Brain microvascular endothelial cell (primary cell): ENCODE data around the gene ABCC2.

Experiments used
- DNase-seq: peaks from one replicate; pipeline ENCODE4 v3.0.0-alpha.2; 2020
- H3K27ac ChIP-seq: fragments of 250-450 bp; sonication (Bioruptor Pico); 2 replicates; pipeline ENCODE4 v1.5.1; 2020; ENCODE audit warnings: mild to moderate bottlenecking, moderate library complexity
- H3K27me3 ChIP-seq: fragments of 250-450 bp; sonication (Bioruptor Pico); replicated peaks from 2 replicates; pipeline ENCODE4 v1.5.1; 2020; ENCODE audit warnings: mild to moderate bottlenecking
- H3K36me3 ChIP-seq: fragments of 250-450 bp; sonication (Bioruptor Pico); replicated peaks from 2 replicates; pipeline ENCODE4 v1.5.1; 2020; ENCODE audit warnings: mild to moderate bottlenecking
- H3K4me3 ChIP-seq: 2 replicates; pipeline ENCODE4 v1.5.1; 2011; ENCODE audit warnings: low read depth, mild to moderate bottlenecking, control low read depth, low read length, moderate library complexity
- CTCF ChIP-seq: IDR thresholded peaks from 2 replicates; pipeline ENCODE4 v1.5.1; 2011; ENCODE audit warnings: low read depth, mild to moderate bottlenecking, moderate library complexity, low read length, control low read depth, inconsistent platforms; ENCODE audit errors: missing control alignments
- in situ Hi-C: cut with HindIII; loops from 2 replicates; pipeline ENCODE4 v1.10.0; 2017; ENCODE audit warnings: low sequenced_read_pairs, low pct_ligation_motif_present

Gene ABCC2

GRCh38 chr10:99785646-99786045 lies 3.2 kb downstream of the ABCC2 start:
- DNase-seq = no peak
- Histone ChIP-seq H3K27ac (no peak overlapping the region), H3K27me3 (no peaks in the 10 kb centered on the region), H3K4me3 (no peak overlapping the region), H3K36me3 (no peaks in the 10 kb centered on the region)
- in situ Hi-C loops = no loop called here
- TF ChIP-seq CTCF = no peak

- H3K36me3 ChIP-seq = no peaks in the 10 kb centered on the region
- no peak overlapping the region for H3K4me3 ChIP-seq
- H3K27ac ChIP-seq = no peak overlapping the region
- in situ Hi-C loops = no loop called here
- H3K27me3 ChIP-seq = no peaks in the 10 kb centered on the region
- no peak for DNase-seq
- no peak for TF ChIP-seq CTCF
Observed at GRCh38 chr10:99787311-99787710, 4.9 kb downstream of the ABCC2 start.

GRCh38 chr10:99787782-99788445 lies 5.5 kb downstream of the ABCC2 start:
- H3K4me3 ChIP-seq = no peak overlapping the region
- in situ Hi-C loops = no loop called here
- H3K27ac ChIP-seq = no peak overlapping the region
- no peak for DNase-seq
- no peak for TF ChIP-seq CTCF
- H3K36me3 ChIP-seq = no peaks in the 10 kb centered on the region
- no peaks in the 10 kb centered on the region for H3K27me3 ChIP-seq

GRCh38 chr10:99788598-99789256 lies 6.3 kb downstream of the ABCC2 start:
- Histone ChIP-seq H3K4me3 (no peak overlapping the region), H3K36me3 (no peaks in the 10 kb centered on the region), H3K27me3 (no peaks in the 10 kb centered on the region), H3K27ac (no peak overlapping the region)
- no peak for DNase-seq
- in situ Hi-C loops = no loop called here
- TF ChIP-seq CTCF = no peak

- Histone ChIP-seq H3K4me3 (no peak overlapping the region), H3K27ac (no peak overlapping the region), H3K36me3 (no peaks in the 10 kb centered on the region), H3K27me3 (no peaks in the 10 kb centered on the region)
- no peak for DNase-seq
- no peak for TF ChIP-seq CTCF
- in situ Hi-C loops = no loop called here
Observed at GRCh38 chr10:99791831-99792230, 9.4 kb downstream of the ABCC2 start.

GRCh38 chr10:99793819-99794218 lies 11.4 kb downstream of the ABCC2 start:
- DNase-seq = no peak
- Histone ChIP-seq H3K4me3 (no peak overlapping the region), H3K27me3 (no peaks in the 10 kb centered on the region), H3K36me3 (no peaks in the 10 kb centered on the region), H3K27ac (no peak overlapping the region)
- in situ Hi-C loops = no loop called here
- no peak for TF ChIP-seq CTCF
